Peyer's patch (tissue), 4 donors: ENCODE data around the gene MORN5.

Experiments
- POLR2A ChIP-seq, 2 donors: fragments of 450-650 bp; IDR thresholded peaks; one replicate each; pipeline ENCODE4 v1.5.1; 2017; ENCODE audit warnings: antibody characterized with exemption in 2 of 2, mild to moderate bottlenecking in 2 of 2, moderate library complexity in 2 of 2
- TF ChIP-seq, protein P1 (sequence below), 6 experiments: fragments of 450-650 bp in 4 of 6; fragments of 200-600 bp in 2 of 6; sonication (generic) in 1 of 6; IDR thresholded peaks; one replicate each; pipeline ENCODE4 v1.5.1; 2017 to 2019; ENCODE audit warnings: antibody characterized with exemption in 6 of 6, mild to moderate bottlenecking in 3 of 6, moderate library complexity in 1 of 6

DNA sequence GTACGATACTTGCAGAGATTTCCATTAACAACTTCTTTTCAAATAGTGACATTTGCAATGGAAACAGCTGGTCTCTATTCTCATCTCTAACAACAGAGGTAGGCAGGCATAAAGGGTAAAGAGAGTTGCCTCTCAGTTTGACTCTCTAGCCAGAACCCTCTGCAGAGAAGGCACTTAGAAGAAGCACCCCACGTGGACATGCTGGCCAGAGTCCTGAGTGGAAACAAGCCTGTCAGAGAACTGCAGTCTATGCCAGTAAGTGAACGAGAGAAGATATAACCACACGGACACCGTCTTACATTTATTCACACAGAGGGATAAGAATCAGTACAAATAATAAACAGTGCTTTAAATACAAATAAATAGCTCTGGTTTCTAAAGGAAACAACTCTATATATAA is 80.0 kb downstream of the MORN5 start:
- TF ChIP-seq, protein P1, sequence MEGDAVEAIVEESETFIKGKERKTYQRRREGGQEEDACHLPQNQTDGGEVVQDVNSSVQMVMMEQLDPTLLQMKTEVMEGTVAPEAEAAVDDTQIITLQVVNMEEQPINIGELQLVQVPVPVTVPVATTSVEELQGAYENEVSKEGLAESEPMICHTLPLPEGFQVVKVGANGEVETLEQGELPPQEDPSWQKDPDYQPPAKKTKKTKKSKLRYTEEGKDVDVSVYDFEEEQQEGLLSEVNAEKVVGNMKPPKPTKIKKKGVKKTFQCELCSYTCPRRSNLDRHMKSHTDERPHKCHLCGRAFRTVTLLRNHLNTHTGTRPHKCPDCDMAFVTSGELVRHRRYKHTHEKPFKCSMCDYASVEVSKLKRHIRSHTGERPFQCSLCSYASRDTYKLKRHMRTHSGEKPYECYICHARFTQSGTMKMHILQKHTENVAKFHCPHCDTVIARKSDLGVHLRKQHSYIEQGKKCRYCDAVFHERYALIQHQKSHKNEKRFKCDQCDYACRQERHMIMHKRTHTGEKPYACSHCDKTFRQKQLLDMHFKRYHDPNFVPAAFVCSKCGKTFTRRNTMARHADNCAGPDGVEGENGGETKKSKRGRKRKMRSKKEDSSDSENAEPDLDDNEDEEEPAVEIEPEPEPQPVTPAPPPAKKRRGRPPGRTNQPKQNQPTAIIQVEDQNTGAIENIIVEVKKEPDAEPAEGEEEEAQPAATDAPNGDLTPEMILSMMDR (IDR thresholded peaks at IDR 0.05), result no peak
- TF ChIP-seq POLR2A (IDR thresholded peaks at IDR 0.05), result no peak
